ENCODE measurements around the gene PNPLA6.

The PNPLA6 gene

GRCh38 chr19:7602935-7603497, 67.5 kb downstream of the PNPLA6 start:
- no peak overlapping the region for H3K27ac ChIP-seq
- DNase-seq (ENCODE audit: low read depth, low spot score) = no peak
- no peak for TF ChIP-seq EZH2 (IDR thresholded peaks at IDR 0.05)
- TF ChIP-seq POLR2AphosphoS5 (IDR thresholded peaks at IDR 0.05; ENCODE audit: borderline replicate concordance, low read depth, low read length) = no peak
- TF ChIP-seq FOXP2 (optimal IDR thresholded peaks at IDR 0.05; ENCODE audit: control extremely low read depth, extremely low read length, insufficient read depth) = no peak
- no peak overlapping the region for H3K9ac ChIP-seq (ENCODE audit: insufficient read length)
- H3K9me3 ChIP-seq (ENCODE audit: low read depth, low read length) = no peaks in the 10 kb centered on the region
- H3K36me3 ChIP-seq (ENCODE audit: insufficient read depth, low read length) = no peaks in the 10 kb centered on the region; the same call in 1 of the 2 replicates
- H3K4me3 ChIP-seq = no peak overlapping the region

- H3K9me3 ChIP-seq (ENCODE audit: low read depth, low read length) = no peaks in the 10 kb centered on the region
These were observed 68.4 kb downstream of the PNPLA6 start for GRCh38 chr19:7603919-7604318.

GRCh38 chr19:7605490-7606222, 70.1 kb downstream of the PNPLA6 start:
- H3K9ac ChIP-seq (ENCODE audit: insufficient read length) = no peak overlapping the region

More at GRCh38 chr19:7603919-7604318, 68.4 kb downstream of the PNPLA6 start:
- TF ChIP-seq EZH2 (IDR thresholded peaks at IDR 0.05) (no peak), FOXP2 (optimal IDR thresholded peaks at IDR 0.05; ENCODE audit: control extremely low read depth, extremely low read length, insufficient read depth) (no peak), POLR2AphosphoS5 (IDR thresholded peaks at IDR 0.05; ENCODE audit: borderline replicate concordance, low read depth, low read length) (no peak)
- Histone ChIP-seq H3K4me3 (no peak overlapping the region), H3K27ac (no peak overlapping the region), H3K9ac (ENCODE audit: insufficient read length) (no peak overlapping the region), H3K36me3 (ENCODE audit: insufficient read depth, low read length) (no peaks in the 10 kb centered on the region; the same call in 1 of the 2 replicates)
- no peak for DNase-seq (ENCODE audit: low read depth, low spot score)

GRCh38 chr19:7606289-7606688, 70.8 kb downstream of the PNPLA6 start:
- Histone ChIP-seq H3K9ac (ENCODE audit: insufficient read length) (no peak overlapping the region), H3K9me3 (ENCODE audit: low read depth, low read length) (no peaks in the 10 kb centered on the region), H3K27ac (no peak overlapping the region), H3K36me3 (ENCODE audit: insufficient read depth, low read length) (no peaks in the 10 kb centered on the region; the same call in 1 of the 2 replicates), H3K4me3 (no peak overlapping the region)
- no peak for DNase-seq (ENCODE audit: low read depth, low spot score)
- no peak for TF ChIP-seq EZH2 (IDR thresholded peaks at IDR 0.05)
- no peak for TF ChIP-seq POLR2AphosphoS5 (IDR thresholded peaks at IDR 0.05; ENCODE audit: borderline replicate concordance, low read depth, low read length)
- TF ChIP-seq FOXP2 (optimal IDR thresholded peaks at IDR 0.05; ENCODE audit: control extremely low read depth, extremely low read length, insufficient read depth) = no peak

More at GRCh38 chr19:7605490-7606222, 70.1 kb downstream of the PNPLA6 start:
- TF ChIP-seq POLR2AphosphoS5 (IDR thresholded peaks at IDR 0.05; ENCODE audit: borderline replicate concordance, low read depth, low read length) = no peak
- TF ChIP-seq FOXP2 (optimal IDR thresholded peaks at IDR 0.05; ENCODE audit: control extremely low read depth, extremely low read length, insufficient read depth) = no peak
- no peak for TF ChIP-seq EZH2 (IDR thresholded peaks at IDR 0.05)
- peak; percentile 10 for DNase-seq (ENCODE audit: low read depth, low spot score)
- Histone ChIP-seq H3K36me3 (ENCODE audit: insufficient read depth, low read length) (no peaks in the 10 kb centered on the region; the same call in 1 of the 2 replicates), H3K9me3 (ENCODE audit: low read depth, low read length) (no peaks in the 10 kb centered on the region), H3K4me3 (no peak overlapping the region), H3K27ac (no peak overlapping the region)

- no peak overlapping the region for H3K4me3 ChIP-seq
- DNase-seq (ENCODE audit: low read depth, low spot score) = no peak
These were observed 71.8 kb downstream of the PNPLA6 start for GRCh38 chr19:7607212-7607873.

GRCh38 chr19:7607874-7608560, 72.5 kb downstream of the PNPLA6 start:
- Histone ChIP-seq H3K36me3 (ENCODE audit: insufficient read depth, low read length) (no peaks in the 10 kb centered on the region; the same call in 1 of the 2 replicates), H3K4me3 (no peak overlapping the region), H3K9ac (ENCODE audit: insufficient read length) (no peak overlapping the region), H3K9me3 (ENCODE audit: low read depth, low read length) (no peaks in the 10 kb centered on the region), H3K27ac (no peak overlapping the region)
- no peak for DNase-seq (ENCODE audit: low read depth, low spot score)
- TF ChIP-seq EZH2 (IDR thresholded peaks at IDR 0.05) (no peak), POLR2AphosphoS5 (IDR thresholded peaks at IDR 0.05; ENCODE audit: borderline replicate concordance, low read depth, low read length) (no peak), FOXP2 (optimal IDR thresholded peaks at IDR 0.05; ENCODE audit: control extremely low read depth, extremely low read length, insufficient read depth) (no peak)

More at GRCh38 chr19:7607212-7607873, 71.8 kb downstream of the PNPLA6 start:
- Histone ChIP-seq H3K9ac (ENCODE audit: insufficient read length) (no peak overlapping the region), H3K36me3 (ENCODE audit: insufficient read depth, low read length) (no peaks in the 10 kb centered on the region; the same call in 1 of the 2 replicates), H3K27ac (no peak overlapping the region), H3K9me3 (ENCODE audit: low read depth, low read length) (no peaks in the 10 kb centered on the region)
- TF ChIP-seq FOXP2 (optimal IDR thresholded peaks at IDR 0.05; ENCODE audit: control extremely low read depth, extremely low read length, insufficient read depth) = no peak
- TF ChIP-seq POLR2AphosphoS5 (IDR thresholded peaks at IDR 0.05; ENCODE audit: borderline replicate concordance, low read depth, low read length) = no peak
- no peak for TF ChIP-seq EZH2 (IDR thresholded peaks at IDR 0.05)

- no peak for TF ChIP-seq FOXP2 (optimal IDR thresholded peaks at IDR 0.05; ENCODE audit: control extremely low read depth, extremely low read length, insufficient read depth)
- TF ChIP-seq EZH2 (IDR thresholded peaks at IDR 0.05) = no peak
- no peak for TF ChIP-seq POLR2AphosphoS5 (IDR thresholded peaks at IDR 0.05; ENCODE audit: borderline replicate concordance, low read depth, low read length)
- H3K9ac ChIP-seq (ENCODE audit: insufficient read length) = no peak overlapping the region
These were observed 75.1 kb downstream of the PNPLA6 start for GRCh38 chr19:7610491-7611240.

More at GRCh38 chr19:7610491-7611240, 75.1 kb downstream of the PNPLA6 start:
- H3K4me3 ChIP-seq = no peak overlapping the region
- DNase-seq (ENCODE audit: low read depth, low spot score) = no peak
- H3K9me3 ChIP-seq (ENCODE audit: low read depth, low read length) = no peaks in the 10 kb centered on the region
- H3K27ac ChIP-seq = no peak overlapping the region
- no peaks in the 10 kb centered on the region; the same call in 1 of the 2 replicates for H3K36me3 ChIP-seq (ENCODE audit: insufficient read depth, low read length)
